HG03060 (cell line): ENCODE data around the gene LIX1L.
A peak's percentile ranks its signal among the peaks of the same experiment; 100 is the strongest.

ENCODE experiments used
- ATAC-seq: cut with Tn5 transposase; IDR thresholded peaks from one replicate; pipeline ENCODE4 v1.9.1; 2021; ENCODE audit warnings: low read depth, moderate number of reproducible peaks; ENCODE audit not compliant: unreplicated experiment

LIX1L gene

DNA sequence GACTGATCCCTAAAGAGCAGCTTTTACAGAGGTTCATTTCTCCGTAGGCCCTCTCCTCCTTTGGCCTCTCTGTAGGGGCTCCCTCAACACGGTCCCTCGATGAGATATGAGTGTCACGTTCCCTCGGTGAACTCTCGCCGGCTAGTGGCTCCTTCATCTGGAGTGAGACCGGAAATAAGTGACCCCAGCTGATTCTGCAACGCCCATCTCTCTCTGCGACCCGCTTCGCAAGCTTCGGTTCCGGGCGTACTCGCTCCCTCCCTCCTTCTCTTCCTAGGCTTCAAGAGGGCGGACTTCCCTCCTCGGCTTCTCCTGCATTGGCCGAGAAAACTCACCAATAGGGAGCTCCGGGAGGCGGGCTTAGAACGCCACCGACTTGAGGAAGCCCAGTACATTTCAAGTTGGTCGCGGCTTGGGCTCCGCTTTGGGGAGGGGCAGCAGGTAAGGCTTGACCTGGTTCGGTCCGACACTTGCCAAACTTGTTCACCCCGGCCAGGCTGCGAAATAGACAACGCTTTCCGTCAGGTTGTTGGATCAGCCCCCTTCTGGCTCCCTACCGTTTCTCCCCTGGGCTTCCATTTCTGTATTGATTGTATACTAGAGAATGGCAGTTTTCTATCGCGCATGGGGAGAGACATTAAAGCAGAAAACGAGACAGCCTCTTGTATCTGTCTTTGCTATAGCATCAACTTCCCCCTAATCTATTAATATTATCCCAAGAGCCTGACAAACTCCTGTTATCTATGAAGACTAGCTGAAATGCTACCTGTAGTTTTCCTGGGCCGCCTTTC is 6.7 kb upstream of the LIX1L start, which contains the start of the genes ANKRD34A and POLR3GL:
Gene ANKRD34A, minus strand, starts transcription at position 248 of the 791 bp plus-strand sequence. CDS start 2,816 bp downstream, outside the sequence.
Gene POLR3GL, plus strand, starts transcription at position 363 of the 791 bp plus-strand sequence. CDS start 10,176 bp downstream, outside the sequence.
- ATAC-seq, result peak; percentile 61

GRCh38 chr1:145963265-145964019 is 5.6 kb upstream of the LIX1L start:
- ATAC-seq, result no peak

- ATAC-seq, result no peak
Observed at GRCh38 chr1:145962157-145963102, 4.6 kb upstream of the LIX1L start.

DNA sequence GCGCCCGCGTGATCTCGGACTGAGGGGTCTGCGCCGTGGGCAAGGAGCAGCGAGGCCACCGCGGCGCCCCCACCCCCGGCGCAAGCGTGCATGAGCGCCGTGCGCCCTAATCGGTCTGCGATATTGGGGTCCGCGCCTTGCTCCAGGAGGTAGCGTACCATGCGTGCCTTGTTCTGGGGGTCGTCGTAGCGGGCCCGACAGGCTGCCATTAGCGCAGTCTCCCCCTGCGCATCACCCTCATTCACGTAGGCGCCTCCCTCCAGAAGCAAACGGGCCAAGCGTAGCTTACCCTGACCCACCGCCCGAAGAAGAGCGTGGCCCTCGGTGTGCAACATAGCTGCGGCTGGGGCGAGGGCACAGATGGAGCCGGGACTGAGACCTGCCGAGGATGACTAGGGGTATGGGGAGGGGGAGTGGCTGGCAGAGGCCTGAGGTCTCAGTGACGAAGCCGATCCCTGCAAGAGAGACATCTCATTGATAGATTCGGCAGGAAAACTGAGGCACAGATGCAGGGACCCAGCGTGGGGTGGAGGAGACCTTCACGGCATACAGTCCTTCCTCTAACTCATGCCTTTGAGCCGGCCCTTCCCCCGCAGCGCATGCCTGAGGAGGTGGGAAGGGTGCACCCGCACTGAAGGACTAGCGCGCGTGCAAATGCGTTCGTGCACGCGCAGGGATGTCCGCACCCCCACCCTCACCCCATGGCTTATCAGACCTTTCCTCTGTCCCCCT is 3.8 kb upstream of the LIX1L start:
- ATAC-seq, result no peak

DNA sequence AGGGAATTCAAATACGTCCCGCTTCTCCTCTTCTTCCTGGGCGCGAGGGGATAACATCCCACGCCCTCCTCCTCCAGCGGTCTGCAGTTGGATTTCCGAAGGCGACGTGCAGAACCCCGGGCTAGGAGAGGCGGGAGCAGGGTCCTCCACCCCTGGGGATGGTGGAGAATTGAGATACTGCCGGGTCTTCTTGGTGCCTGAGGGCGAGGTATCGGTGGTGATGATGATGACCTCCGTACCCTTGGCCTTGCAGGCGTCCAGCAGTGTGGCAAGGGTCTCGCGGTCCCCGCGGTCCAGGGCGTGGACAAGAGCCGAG is 3.2 kb upstream of the LIX1L start:
- ATAC-seq, result no peak

DNA sequence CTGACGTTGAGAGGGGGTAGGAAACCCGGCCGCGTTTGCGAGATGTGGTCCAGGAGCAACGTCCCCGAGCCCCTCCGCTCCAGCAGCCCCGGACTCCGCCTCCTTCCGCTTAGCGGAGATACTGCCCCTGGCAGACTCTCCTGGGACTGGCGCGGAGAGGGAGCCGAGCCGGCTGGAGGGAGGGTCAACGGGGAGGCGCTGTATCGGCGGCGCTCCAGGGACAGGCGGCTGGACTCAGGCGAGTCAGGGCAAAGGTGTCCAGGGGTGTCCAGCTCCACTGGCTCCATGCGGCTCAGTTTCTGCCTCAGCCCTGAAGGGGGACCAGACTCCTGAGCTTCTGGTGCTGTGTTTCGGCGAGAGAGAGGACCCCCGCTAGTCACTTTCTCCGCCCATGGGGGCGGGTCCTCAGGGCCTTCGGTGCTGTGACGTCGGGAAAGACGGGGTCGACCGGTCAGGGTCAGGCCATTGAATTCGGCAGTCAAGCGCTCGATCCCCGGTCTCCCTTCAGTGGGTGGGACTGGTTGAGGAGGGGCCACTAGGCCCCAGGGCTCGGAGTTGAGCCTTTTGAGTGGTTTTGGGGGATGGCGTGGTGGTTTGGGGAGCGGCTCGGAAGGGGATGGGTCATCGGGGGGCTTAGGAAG is 2.8 kb upstream of the LIX1L start:
- no peak for ATAC-seq

- no peak for ATAC-seq
Observed at GRCh38 chr1:145959957-145960467, 2.2 kb upstream of the LIX1L start.

DNA sequence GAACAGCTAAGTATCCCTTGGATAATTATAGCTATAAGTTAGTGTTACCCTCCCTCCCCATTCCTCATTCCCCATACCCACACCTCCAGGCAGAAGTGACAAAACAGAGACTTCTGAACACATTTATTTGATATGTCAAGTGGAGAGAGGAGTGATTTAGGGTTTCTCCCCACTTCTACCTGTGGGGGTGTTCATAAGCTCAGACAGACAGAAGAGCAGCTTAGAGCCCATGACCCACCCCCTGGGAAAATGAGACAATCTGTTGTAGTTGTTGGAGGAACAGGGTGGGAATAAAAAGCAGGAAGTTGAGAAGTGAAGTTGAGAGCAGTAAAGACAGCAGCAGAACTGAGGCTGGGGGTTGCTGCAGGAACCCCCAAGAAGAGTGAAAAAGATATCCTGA is 1.5 kb upstream of the LIX1L start:
- ATAC-seq, result no peak

DNA sequence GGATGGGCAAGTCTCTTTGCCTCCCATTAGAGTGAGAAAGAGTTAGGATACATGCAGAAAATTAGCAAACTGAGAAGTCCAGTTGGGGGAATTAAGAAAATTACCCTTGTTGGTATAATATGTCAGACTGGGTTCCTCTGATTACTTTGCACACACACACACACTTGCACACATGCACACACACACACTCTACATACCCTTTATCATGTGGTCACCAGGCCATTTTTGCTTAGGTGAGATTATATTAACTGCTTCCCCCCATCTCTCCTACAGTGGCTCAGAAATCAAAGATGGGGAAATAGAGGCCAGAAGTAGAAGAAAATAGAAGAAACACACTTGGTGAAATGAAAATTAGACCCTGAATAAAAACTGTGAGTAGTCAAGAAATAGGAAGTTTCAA is 917 bp upstream of the LIX1L start:
- ATAC-seq, result no peak

DNA sequence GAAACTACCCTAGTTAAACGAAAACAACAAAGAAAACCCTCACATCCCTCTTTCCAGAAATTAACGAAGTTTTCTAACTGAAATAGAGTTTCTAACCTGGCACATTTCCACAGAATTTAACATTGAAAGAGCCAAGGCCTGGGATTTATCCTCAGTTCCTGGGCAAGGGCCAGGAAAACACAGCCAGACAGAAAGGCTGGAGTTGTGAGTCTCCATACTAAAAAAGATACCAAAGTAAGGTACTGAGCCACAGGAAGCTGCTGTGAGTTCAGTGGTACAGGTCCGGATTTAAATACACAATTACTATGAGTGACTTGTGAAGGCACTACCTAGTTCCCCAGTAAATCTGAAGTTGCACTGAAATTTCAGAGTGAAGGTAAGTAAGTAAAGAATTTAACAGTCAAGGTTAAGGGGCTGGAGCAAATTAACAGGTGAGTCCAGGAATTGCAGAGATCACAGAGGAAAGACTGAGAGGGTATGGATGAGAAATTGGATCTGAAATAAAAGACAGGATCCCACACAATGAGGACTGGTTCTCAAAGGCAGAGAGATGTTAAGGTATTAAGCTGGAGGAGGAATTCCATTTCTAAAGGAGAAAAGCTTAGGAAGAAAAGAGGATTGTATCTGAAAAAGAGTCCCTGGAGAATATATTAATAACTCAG is 905 bp downstream of the LIX1L start:
- no peak for ATAC-seq

DNA sequence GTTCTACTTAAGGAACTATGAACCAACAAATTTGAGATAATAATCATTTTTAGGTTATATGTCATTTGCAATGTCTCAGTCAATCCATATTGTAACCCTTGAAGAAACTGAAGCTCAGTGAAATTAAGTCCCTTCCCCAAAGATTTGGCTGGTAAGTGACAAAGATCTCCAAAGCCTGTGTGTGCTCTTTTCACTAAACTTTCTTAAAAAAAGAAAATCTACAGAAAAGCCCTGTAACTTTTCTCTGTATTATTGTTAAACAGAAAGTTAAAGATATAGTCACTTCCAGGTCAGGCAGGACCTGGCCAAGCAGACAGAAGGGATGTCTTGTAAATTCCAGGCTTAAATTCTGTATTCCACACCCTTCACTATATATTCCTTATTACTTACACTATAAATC is 1.5 kb downstream of the LIX1L start:
- ATAC-seq, result no peak

DNA sequence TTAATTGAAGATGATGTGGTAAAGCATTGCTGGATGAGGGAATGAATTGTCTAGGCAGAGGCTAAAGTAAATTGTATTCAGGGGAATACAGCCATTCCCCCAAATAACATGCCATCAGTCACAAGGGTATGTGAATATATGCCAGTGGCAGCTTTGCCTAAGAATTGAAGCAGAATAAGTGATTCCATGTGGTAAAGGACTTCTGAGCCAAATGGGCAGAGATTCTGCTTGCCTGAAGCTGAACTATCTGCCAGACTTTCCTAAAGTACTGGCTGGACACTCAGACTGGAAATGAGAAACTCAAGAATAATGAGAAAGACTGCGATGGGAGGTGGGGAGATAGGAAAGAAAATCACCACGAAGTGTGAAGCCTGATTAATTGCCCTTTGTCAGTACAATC is 2.4 kb downstream of the LIX1L start:
- ATAC-seq, result no peak

DNA sequence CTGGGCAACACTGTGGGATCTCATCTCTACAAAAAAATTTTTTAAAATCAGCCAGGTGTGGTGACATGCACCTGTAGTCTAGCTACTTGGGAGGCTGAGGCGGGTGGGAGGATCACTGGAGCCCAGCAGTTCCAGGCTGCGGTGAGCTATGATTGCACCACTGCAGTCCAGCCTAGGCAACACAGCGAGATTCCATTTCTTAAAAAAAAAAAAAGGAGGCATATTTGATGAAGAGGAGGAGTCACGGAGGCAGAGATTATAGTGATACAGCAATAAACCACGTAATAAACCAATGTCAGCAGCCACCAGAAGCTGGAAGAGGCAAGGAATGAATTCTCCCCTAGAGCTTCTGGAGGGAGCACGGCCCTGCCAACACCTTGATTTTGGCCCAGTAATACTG is 4.0 kb downstream of the LIX1L start:
- no peak for ATAC-seq

DNA sequence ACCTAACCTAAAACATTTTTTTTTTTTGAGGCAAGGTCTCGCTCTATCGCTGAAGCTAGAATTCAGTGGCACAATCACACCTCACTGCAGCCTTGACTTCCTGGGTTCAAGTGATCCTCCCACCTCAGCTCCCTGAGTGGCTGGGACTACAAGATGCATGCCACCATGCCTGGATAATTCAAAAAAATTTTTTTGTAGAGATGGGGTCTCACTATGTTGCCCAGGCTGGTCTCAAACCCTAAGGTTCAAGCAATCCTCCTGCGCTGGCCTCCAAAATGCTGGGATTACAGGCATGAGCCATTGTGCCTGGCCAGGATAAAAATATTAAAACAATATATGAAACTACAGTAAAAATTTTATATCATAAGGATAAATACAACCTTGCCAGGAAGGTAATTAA is 4.9 kb downstream of the LIX1L start:
- ATAC-seq, result no peak

DNA sequence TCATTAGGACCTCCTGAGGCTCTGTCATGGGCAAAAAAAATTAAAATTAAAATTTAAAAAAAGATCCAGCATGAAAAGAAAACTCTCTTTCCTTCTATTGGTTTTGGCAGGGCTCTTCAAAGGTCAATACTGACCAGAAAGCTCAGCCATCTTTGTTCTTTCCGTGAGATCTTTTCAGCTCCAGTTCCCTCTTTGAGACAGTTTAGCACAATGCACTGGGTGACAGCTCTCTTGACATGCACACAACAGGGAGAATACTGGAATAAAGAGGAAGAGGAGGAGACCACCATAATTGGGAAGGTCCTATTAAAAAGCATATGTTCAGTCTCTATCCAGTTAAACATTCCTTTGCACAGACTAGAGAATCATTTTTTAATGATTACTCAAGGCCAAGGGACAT is 6.3 kb downstream of the LIX1L start:
- ATAC-seq, result no peak

GRCh38 chr1:145949219-145949618 is 8.6 kb downstream of the LIX1L start:
- no peak for ATAC-seq

- no peak for ATAC-seq
Observed at GRCh38 chr1:145947551-145947950, 10.3 kb downstream of the LIX1L start.

DNA sequence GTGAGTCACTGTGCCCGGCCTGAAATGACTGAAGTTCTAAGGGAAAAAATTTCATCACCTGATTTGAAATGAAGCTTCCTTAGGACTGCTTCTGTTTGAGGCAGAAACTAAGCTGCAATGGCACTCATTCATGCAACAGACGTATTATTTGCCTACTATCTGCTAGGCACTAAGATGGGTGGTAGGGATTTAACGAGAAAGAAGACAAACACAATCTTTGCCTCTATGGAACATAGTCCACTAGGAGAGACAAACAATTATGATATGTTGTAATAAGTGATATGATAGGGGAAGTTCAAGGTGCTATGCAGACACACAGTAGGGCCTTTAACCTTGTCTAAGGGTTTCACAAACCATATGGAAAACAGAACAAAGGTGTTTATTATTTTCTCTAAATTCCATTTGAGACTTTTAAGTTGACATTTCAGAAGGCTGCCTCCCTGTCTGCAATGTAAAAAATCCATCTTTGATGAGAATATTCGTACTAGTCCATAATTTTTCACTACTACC is 11.3 kb downstream of the LIX1L start:
- no peak for ATAC-seq

DNA sequence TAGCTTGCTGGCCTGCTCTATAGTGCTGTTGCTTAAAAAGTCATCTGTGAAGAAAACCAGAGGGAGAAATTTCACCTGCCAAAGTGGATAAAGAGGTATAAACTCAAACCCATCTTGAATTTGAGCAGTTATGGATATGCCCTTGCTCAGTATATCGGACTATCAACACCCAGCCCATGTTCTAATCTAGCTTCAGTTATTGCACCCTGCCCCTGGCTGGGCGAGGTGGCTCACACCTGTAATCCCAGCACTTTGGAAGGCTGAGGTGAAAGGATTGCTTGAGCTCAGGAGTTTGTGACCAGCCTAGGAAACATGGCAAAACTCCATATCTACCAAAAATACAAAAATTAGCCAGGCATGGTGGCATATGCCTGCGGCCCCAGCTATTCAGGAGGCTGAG is 13.3 kb downstream of the LIX1L start:
- ATAC-seq, result no peak
